ENCODE data around the gene ANGPTL7. TPM values are rescaled to one million over a fixed set of nuclear protein-coding genes. Genes with fewer than 3 reads are reported as not detected.

The ANGPTL7 gene
- total RNA-seq, 2 experiments from 2014 or later = not detected

DNA sequence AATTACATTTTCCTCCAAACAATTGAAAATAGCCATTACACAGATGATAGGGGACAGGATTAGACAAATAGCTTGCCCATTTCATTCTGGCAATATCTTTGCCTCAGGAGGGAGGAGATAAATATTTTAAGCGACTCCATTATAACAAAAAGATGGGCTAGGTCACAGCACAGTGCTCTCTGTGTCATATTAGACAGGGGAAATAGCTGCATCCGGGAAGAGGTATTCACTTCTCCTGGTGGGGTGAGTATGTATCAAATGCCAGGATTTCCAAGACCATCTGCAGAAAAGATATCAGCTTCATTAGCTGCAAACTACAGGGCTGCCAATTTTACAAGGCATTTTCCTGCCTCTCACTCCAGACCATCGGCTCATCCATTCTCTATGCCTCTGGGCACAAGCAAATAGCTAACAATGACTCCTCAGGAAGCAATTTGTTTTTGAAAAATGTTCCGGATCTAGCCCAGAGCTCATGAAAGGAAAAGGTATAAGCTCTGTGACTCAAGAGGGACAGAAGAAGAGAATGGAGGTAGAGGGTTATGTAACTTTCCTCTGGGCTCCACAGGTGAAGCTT is 41.9 kb upstream of the ANGPTL7 start:
- DNase-seq (no peak), ATAC-seq (ENCODE audit: poor library complexity) (no peak)
- Mint-ChIP-seq H3K9me3 (no peaks in the 10 kb centered on the region), H3K27me3 (no peaks in the 10 kb centered on the region), H3K4me3 (no peak overlapping the region), H3K36me3 (ENCODE audit: low read depth) (peaks cover 97% of the 10 kb centered on the region), H3K4me1 (ENCODE audit: low read depth) (no peaks in the 10 kb centered on the region), H3K27ac (no peak overlapping the region)
- TF ChIP-seq, protein P1, sequence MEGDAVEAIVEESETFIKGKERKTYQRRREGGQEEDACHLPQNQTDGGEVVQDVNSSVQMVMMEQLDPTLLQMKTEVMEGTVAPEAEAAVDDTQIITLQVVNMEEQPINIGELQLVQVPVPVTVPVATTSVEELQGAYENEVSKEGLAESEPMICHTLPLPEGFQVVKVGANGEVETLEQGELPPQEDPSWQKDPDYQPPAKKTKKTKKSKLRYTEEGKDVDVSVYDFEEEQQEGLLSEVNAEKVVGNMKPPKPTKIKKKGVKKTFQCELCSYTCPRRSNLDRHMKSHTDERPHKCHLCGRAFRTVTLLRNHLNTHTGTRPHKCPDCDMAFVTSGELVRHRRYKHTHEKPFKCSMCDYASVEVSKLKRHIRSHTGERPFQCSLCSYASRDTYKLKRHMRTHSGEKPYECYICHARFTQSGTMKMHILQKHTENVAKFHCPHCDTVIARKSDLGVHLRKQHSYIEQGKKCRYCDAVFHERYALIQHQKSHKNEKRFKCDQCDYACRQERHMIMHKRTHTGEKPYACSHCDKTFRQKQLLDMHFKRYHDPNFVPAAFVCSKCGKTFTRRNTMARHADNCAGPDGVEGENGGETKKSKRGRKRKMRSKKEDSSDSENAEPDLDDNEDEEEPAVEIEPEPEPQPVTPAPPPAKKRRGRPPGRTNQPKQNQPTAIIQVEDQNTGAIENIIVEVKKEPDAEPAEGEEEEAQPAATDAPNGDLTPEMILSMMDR (IDR thresholded peaks at IDR 0.05) = no peak
- Histone ChIP-seq H3K4me1 (ENCODE audit: insufficient read depth, low read length) (no peaks in the 10 kb centered on the region), H3K4me3 (ENCODE audit: low read length) (no peak overlapping the region), H3K36me3 (ENCODE audit: insufficient read depth, low read length) (peaks cover 86% of the 10 kb centered on the region), H3K9me3 (ENCODE audit: control insufficient read depth in 1 of 2, insufficient read depth in 1 of 2, low read length in 2 of 2) (no peaks in the 10 kb centered on the region), H3K27me3 (ENCODE audit: control insufficient read depth in 1 of 2, insufficient read depth in 2 of 2, low read length in 2 of 2) (no peaks in the 10 kb centered on the region), H3K27ac (ENCODE audit: low read depth in 1 of 2, low read length in 2 of 2) (no peak overlapping the region)
- ChIA-PET CTCF (interaction anchor here (0.6 to 1.4 kb wide), 2 partner anchors 110 to 276 kb away, joined by 3 to 5 read pairs; no protein-coding TSS in a partner anchor), POLR2A (no interaction called here)
- intact Hi-C loops (cut with DNase I, micrococcal nuclease) = no loop called here

DNA sequence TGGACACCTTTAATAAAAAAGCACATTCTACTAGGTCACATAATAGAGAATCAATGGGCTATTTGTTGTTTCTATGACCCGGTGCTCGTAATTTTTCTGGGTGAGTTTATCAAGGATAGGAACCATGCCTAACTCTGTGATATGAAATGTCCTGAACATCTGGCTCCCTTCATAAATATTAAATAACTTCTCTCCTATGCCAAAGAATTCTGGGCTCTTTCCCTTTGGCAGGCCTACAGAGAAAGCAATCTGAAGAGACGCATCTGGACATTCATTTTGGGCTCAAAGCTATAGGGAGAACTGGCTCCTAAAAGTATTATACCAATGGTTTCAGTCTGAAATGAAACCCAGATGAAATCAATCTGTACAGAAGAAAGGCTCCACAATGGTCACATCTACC is 38.8 kb upstream of the ANGPTL7 start:
- CTCF ChIA-PET = no interaction called here
- TF ChIP-seq, protein P1 (IDR thresholded peaks at IDR 0.05) = no peak
- H3K4me1 ChIP-seq (ENCODE audit: insufficient read depth, low read length) = no peaks in the 10 kb centered on the region
- POLR2A ChIA-PET = no interaction called here
- Mint-ChIP-seq H3K9me3 (no peaks in the 10 kb centered on the region), H3K36me3 (ENCODE audit: low read depth) (peaks cover 92% of the 10 kb centered on the region), H3K4me3 (no peak overlapping the region), H3K27me3 (no peaks in the 10 kb centered on the region), H3K4me1 (ENCODE audit: low read depth) (no peaks in the 10 kb centered on the region), H3K27ac (no peak overlapping the region)
- intact Hi-C loops (cut with DNase I, micrococcal nuclease) = no loop called here
- H3K27ac ChIP-seq (ENCODE audit: low read depth in 1 of 2, low read length in 2 of 2) = no peak overlapping the region
- DNase-seq (no peak), ATAC-seq (ENCODE audit: poor library complexity) (no peak)
- no peaks in the 10 kb centered on the region for H3K27me3 ChIP-seq (ENCODE audit: control insufficient read depth in 1 of 2, insufficient read depth in 2 of 2, low read length in 2 of 2)
- no peak overlapping the region for H3K4me3 ChIP-seq (ENCODE audit: low read length)
- no peaks in the 10 kb centered on the region for H3K9me3 ChIP-seq (ENCODE audit: control insufficient read depth in 1 of 2, insufficient read depth in 1 of 2, low read length in 2 of 2)
- H3K36me3 ChIP-seq (ENCODE audit: insufficient read depth, low read length) = peaks cover 79% of the 10 kb centered on the region

DNA sequence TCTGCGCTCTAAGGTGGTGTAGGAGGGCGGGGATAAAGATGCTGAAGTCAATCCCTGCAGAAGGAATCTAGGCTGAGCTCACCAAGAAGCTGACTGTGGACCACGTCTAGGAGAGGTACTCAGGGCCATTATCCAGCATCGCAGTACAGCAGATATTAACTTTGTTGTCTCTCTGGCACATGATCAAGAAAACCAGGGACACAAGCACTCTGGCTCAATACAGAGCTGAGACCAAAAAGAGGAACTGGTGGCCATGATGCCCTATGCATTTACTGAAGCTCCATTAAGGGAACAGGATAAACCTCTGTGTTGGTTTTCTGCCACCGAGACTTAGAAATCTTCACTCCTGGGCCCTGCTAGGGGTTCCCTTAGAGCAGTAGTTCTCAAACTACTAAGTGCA is 38.0 kb upstream of the ANGPTL7 start:
- H3K36me3 Mint-ChIP-seq (ENCODE audit: low read depth) = peaks cover 91% of the 10 kb centered on the region
- H3K27me3 Mint-ChIP-seq = no peaks in the 10 kb centered on the region
- no peak overlapping the region for H3K4me3 Mint-ChIP-seq
- Histone ChIP-seq H3K27me3 (ENCODE audit: control insufficient read depth in 1 of 2, insufficient read depth in 2 of 2, low read length in 2 of 2) (no peaks in the 10 kb centered on the region), H3K36me3 (ENCODE audit: insufficient read depth, low read length) (peaks cover 80% of the 10 kb centered on the region), H3K4me1 (ENCODE audit: insufficient read depth, low read length) (no peaks in the 10 kb centered on the region), H3K27ac (ENCODE audit: low read depth in 1 of 2, low read length in 2 of 2) (no peak overlapping the region), H3K9me3 (ENCODE audit: control insufficient read depth in 1 of 2, insufficient read depth in 1 of 2, low read length in 2 of 2) (no peaks in the 10 kb centered on the region), H3K4me3 (ENCODE audit: low read length) (no peak overlapping the region)
- intact Hi-C loops (cut with DNase I, micrococcal nuclease) = no loop called here
- TF ChIP-seq, protein P1 (IDR thresholded peaks at IDR 0.05) = no peak
- no peak overlapping the region for H3K27ac Mint-ChIP-seq
- H3K9me3 Mint-ChIP-seq = no peaks in the 10 kb centered on the region
- ChIA-PET CTCF (no interaction called here), POLR2A (no interaction called here)
- no peak for DNase-seq
- H3K4me1 Mint-ChIP-seq (ENCODE audit: low read depth) = no peaks in the 10 kb centered on the region
- ATAC-seq (ENCODE audit: poor library complexity) = no peak

Measured in CD4-positive, alpha-beta T cell (primary cell).